Measurements from ENCODE around the gene NF1. TPM values are rescaled to one million over a fixed set of nuclear protein-coding genes. Genes with fewer than 3 reads are reported as not detected.
A peak's percentile ranks its signal among the peaks of the same experiment; 100 is the strongest.

The NF1 gene
- total RNA-seq, 4 donors from 2014 or later = 40.9 to 64.8 (median 44.5) TPM

DNA sequence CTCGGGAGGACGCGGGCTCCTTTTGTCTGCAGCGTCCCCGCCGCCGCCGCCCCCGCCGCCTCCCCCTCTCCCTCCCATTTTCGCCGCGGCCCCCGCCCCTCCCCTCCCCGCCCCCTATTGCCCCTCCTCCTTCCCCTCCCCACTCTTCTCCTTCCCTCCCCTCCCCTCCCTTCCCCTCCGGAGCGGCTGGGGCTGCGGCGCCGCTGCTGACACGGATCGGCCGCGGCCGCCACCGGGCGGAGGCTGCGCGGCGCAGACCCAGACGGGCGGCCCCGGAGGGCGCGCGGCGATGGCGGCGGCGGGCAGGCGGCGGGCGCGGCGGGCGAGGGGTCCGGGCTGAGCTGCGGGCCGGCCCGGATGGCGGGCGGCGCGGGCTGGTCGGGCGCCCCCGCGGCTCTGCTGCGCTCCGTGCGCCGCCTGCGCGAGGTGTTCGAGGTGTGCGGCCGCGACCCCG is 296.7 kb downstream of the NF1 start, which contains the start of gene RAB11FIP4:
TSS of gene RAB11FIP4 (plus strand) at position 180 of the 454 bp plus-strand sequence. CDS start at position 358, 178 bp downstream.
- Histone ChIP-seq H3K36me3 (no peaks in the 10 kb centered on the region), H3K27ac (replicated peaks in 1 of 4) (no peak within 1 kb of the TSS), H3K27me3 (peaks cover 3 to 78% (median 26%) of the 10 kb centered on the region in 4 donors), H3K9me3 (no peaks in the 10 kb centered on the region), H3K4me1 (peaks cover 11 to 20% (median 16%) of the 10 kb centered on the region in 4 donors), H3K4me3 (peak within 1 kb of the TSS; percentile 48 to 62 (median 50))
- no peak for DNase-seq (ENCODE audit: extremely low spot score)
- 2% methylated on average over 22 of the region's 69 CpGs for WGBS
- TF ChIP-seq CTCF (IDR thresholded peaks at IDR 0.05) = no peak
- no peak for TF ChIP-seq POLR2AphosphoS5 (IDR thresholded peaks at IDR 0.05)
- no peak for TF ChIP-seq POLR2A (IDR thresholded peaks at IDR 0.05; ENCODE audit: low read depth)
- TF ChIP-seq EP300 (IDR thresholded peaks at IDR 0.05) = no peak
- intact Hi-C loops (cut with DNase I) = no loop called here

GRCh38 chr17:31392002-31392855 is 297.5 kb downstream of the NF1 start:
- no peaks in the 10 kb centered on the region for H3K36me3 ChIP-seq
- peak overlapping the region; percentile 48 to 62 (median 50) for H3K4me3 ChIP-seq
- H3K4me1 ChIP-seq = peaks cover 11 to 20% (median 16%) of the 10 kb centered on the region in 4 donors
- no peak for TF ChIP-seq CTCF (IDR thresholded peaks at IDR 0.05)
- TF ChIP-seq EP300 (IDR thresholded peaks at IDR 0.05) = no peak
- no peak for TF ChIP-seq POLR2A (IDR thresholded peaks at IDR 0.05; ENCODE audit: low read depth)
- TF ChIP-seq POLR2AphosphoS5 (IDR thresholded peaks at IDR 0.05) = no peak
- intact Hi-C loops (cut with DNase I) = no loop called here
- no peak overlapping the region for H3K27ac ChIP-seq (replicated peaks in 1 of 4)
- peak; percentile 57 for DNase-seq (ENCODE audit: extremely low spot score)
- 73% methylated on average over 11 of the region's 52 CpGs for WGBS
- H3K9me3 ChIP-seq = no peaks in the 10 kb centered on the region
- H3K27me3 ChIP-seq = peaks cover 3 to 85% (median 26%) of the 10 kb centered on the region in 4 donors

DNA sequence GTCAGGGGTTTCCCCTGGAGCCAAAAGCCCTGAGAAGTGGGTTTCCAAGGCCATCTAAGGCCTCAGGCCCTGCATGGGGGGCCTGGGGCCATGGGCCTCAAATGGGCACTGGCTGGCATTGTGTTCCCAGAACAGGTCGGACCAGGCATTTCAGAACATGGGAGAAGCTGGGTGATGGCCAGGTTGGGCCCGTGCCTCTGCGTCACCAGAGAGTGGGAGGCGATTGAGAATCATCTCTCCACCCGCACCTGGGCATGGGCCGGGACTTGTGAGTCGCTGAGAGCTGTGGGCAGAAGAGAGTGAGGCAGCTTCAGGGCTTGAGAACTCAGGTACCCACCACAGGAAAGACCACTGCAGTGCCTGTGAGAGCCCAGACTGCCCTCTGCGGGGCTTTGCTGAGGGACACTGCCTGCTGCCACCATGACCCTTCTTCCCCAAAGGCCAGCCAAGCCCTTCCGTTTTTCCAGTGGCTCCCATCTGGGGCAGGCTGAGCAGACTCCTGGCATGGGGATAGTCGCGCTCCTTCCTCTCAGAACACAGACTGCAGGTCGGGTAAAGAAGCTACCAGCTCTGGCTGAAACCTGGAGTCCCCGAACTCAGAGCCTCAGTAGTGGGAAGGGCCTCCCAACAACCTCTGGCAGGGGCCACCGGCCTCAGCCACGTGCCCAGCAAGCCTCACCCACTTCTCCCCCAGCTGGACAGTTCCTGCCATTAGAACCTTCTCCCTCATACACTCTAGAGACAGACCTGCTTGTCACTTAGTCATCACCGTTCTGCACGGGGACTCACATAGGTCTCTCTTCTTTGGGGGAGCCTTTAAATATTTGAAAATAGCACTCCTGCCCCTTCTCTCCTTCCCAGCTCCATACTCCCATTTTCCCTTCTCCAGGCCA is 298.3 kb downstream of the NF1 start:
- peaks cover 3 to 86% (median 26%) of the 10 kb centered on the region in 4 donors for H3K27me3 ChIP-seq
- H3K9me3 ChIP-seq = no peaks in the 10 kb centered on the region
- H3K27ac ChIP-seq (replicated peaks in 1 of 4) = no peak overlapping the region
- TF ChIP-seq POLR2AphosphoS5 (IDR thresholded peaks at IDR 0.05) (no peak), POLR2A (IDR thresholded peaks at IDR 0.05; ENCODE audit: low read depth) (no peak), CTCF (IDR thresholded peaks at IDR 0.05) (no peak), EP300 (IDR thresholded peaks at IDR 0.05) (no peak)
- intact Hi-C loops (cut with DNase I) = no loop called here
- DNase-seq (ENCODE audit: extremely low spot score) = peak; percentile 75
- H3K36me3 ChIP-seq = no peaks in the 10 kb centered on the region
- peaks cover 11 to 20% (median 16%) of the 10 kb centered on the region in 4 donors for H3K4me1 ChIP-seq
- WGBS = 86% methylated on average over 12 of the region's 17 CpGs
- no peak overlapping the region for H3K4me3 ChIP-seq

- WGBS = 87% methylated on average over 7 of the region's 7 CpGs
- intact Hi-C loops (cut with DNase I) = no loop called here
- no peak overlapping the region for H3K27ac ChIP-seq (replicated peaks in 1 of 4)
- H3K27me3 ChIP-seq = peaks cover 3 to 89% (median 26%) of the 10 kb centered on the region in 4 donors
- DNase-seq (ENCODE audit: extremely low spot score) = peak; percentile 19
- no peaks in the 10 kb centered on the region for H3K36me3 ChIP-seq
- peaks cover 11 to 20% (median 16%) of the 10 kb centered on the region in 4 donors for H3K4me1 ChIP-seq
- no peak overlapping the region for H3K4me3 ChIP-seq
- no peaks in the 10 kb centered on the region for H3K9me3 ChIP-seq
- no peak for TF ChIP-seq POLR2A (IDR thresholded peaks at IDR 0.05; ENCODE audit: low read depth)
- TF ChIP-seq POLR2AphosphoS5 (IDR thresholded peaks at IDR 0.05) = no peak
- no peak for TF ChIP-seq CTCF (IDR thresholded peaks at IDR 0.05)
- TF ChIP-seq EP300 (IDR thresholded peaks at IDR 0.05) = no peak
These were observed 299.0 kb downstream of the NF1 start for GRCh38 chr17:31393749-31394146.
